HepG2 (cell line): Measurements from ENCODE around the gene SP6. TPM values are rescaled to one million over a fixed set of nuclear protein-coding genes. Genes with fewer than 3 reads are reported as not detected.

Experiments
- ERF ChIP-seq: IDR thresholded peaks from 2 replicates; pipeline ENCODE4 v1.6.1; 2018; ENCODE audit warnings: missing biosample characterization, missing genetic modification reagents
- HNRNPK ChIP-seq: fragments of 200-400 bp; formaldehyde crosslinking; IDR thresholded peaks from 2 replicates; pipeline ENCODE4 v1.6.1; 2018; ENCODE audit warnings: low read length, low read depth, moderate library complexity, mild to moderate bottlenecking; ENCODE audit not compliant: poor library complexity, severe bottlenecking
- KAT2B ChIP-seq: fragments of 150-350 bp; IDR thresholded peaks from 2 replicates; pipeline ENCODE4 v1.6.1; 2014; ENCODE audit warnings: low read depth, low read length, borderline replicate concordance
- MED1 ChIP-seq: sonication (generic); formaldehyde crosslinking; IDR thresholded peaks from 2 replicates; pipeline ENCODE4 v1.4.0; 2020; ENCODE audit warnings: missing genetic modification reagents
- NR2C2 ChIP-seq: sonication (generic); formaldehyde crosslinking; IDR thresholded peaks from 2 replicates; pipeline ENCODE4 v1.4.0; 2020; ENCODE audit warnings: missing genetic modification reagents, mild to moderate bottlenecking, moderate library complexity, borderline replicate concordance
- TBX2 ChIP-seq: sonication (generic); formaldehyde crosslinking; IDR thresholded peaks from 2 replicates; pipeline ENCODE4 v1.5.0; 2020; ENCODE audit warnings: missing genetic modification reagents, mild to moderate bottlenecking, borderline replicate concordance
- U2AF2 ChIP-seq: fragments of 200-400 bp; formaldehyde crosslinking; IDR thresholded peaks from 2 replicates; pipeline ENCODE4 v1.6.1; 2017; ENCODE audit warnings: low read depth, mild to moderate bottlenecking, low read length
- ZFY ChIP-seq: sonication (generic); formaldehyde crosslinking; IDR thresholded peaks from 2 replicates; pipeline ENCODE4 v1.4.0; 2020; ENCODE audit warnings: missing genetic modification reagents
- ZNF558 ChIP-seq: sonication (generic); formaldehyde crosslinking; IDR thresholded peaks from 2 replicates; pipeline ENCODE4 v1.9.0; 2022; ENCODE audit warnings: mild to moderate bottlenecking, missing genetic modification reagents, borderline replicate concordance
- polyA plus RNA-seq, 8 experiments: library from polyadenylated mRNA; depleted of rRNA in 3 of 8; stranded (reverse) in 7 of 8; unstranded in 1 of 8; fragments of >200 nt; fragmentation: Illumina TruSeq in 4 of 8; extraction: Trizol in 4 of 8; gene quantifications; 2 replicates each; pipeline versions ENCODE4 v1.2.1 to v1.2.3, GENCODE V29; 2011 to 2016; ENCODE audit warnings: low read depth in 4 of 8, missing spikeins in 1 of 8, mixed read lengths in 1 of 8; ENCODE audit not compliant: insufficient read depth in 1 of 8
- total RNA-seq, 5 experiments: library from RNA; depleted of rRNA; stranded (reverse); fragments of >200 nt; fragmentation: Illumina TruSeq; extraction: Trizol; gene quantifications; 2 replicates each; pipeline ENCODE4 v1.2.3, GENCODE V29; 2016; ENCODE audit warnings: low read depth in 1 of 5
- TF ChIP-seq, protein P1 (sequence below): sonication (generic); formaldehyde crosslinking; IDR thresholded peaks from 2 replicates; pipeline ENCODE4 v1.4.0; 2020; ENCODE audit warnings: missing genetic modification reagents, borderline replicate concordance
- TF ChIP-seq, protein P2 (sequence below): IDR thresholded peaks from 2 replicates; pipeline ENCODE4 v1.6.1; 2016; ENCODE audit warnings: low read depth, control low read depth
- TF ChIP-seq, protein P3 (sequence below): IDR thresholded peaks from 2 replicates; pipeline ENCODE4 v1.6.1; 2012; ENCODE audit warnings: low read length, improper control_type of control experiment
- TF ChIP-seq, protein P4 (sequence below): sonication (generic); formaldehyde crosslinking; IDR thresholded peaks from 2 replicates; pipeline ENCODE4 v1.5.0; 2020; ENCODE audit warnings: missing genetic modification reagents
- TF ChIP-seq, protein P5 (sequence below): sonication (generic); formaldehyde crosslinking; IDR thresholded peaks from 2 replicates; pipeline ENCODE4 v1.4.0; 2020; ENCODE audit warnings: missing genetic modification reagents, borderline replicate concordance
- TF ChIP-seq, protein P6 (sequence below): conservative IDR thresholded peaks from 2 replicates; pipeline ENCODE4 v1.6.1; 2018; ENCODE audit warnings: missing genetic modification reagents

The SP6 gene
- total and polyA plus RNA-seq, 2 of the 13 experiments (the other 11 are each of a cell fraction or from before 2014, with no cell fraction given), result 0.07 TPM

DNA sequence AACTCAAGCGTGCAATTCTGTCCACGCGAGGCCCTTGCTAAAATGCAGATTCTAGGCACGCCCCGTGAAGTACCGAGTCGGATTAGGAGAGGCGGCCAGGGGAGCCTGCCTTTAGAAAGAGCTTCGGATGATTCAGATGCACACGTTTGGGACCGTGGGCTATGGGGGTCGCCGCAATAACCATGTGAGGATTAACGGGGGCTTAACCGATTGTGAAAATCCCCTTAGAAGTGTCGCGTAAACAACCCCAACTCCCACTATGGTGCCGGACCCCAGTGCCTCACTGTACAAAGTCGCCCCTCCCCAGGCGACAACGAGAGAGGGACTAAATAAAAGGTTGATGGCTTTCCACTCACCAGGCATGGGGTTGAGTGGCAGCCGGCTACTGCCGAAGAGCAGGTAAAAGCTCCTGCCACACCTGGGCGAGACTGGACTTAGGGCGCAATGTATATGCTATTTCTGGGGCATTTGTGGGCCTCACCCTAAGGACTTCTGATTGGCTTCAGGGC is 44.4 kb upstream of the SP6 start (continued):
- TF ChIP-seq, protein P1, sequence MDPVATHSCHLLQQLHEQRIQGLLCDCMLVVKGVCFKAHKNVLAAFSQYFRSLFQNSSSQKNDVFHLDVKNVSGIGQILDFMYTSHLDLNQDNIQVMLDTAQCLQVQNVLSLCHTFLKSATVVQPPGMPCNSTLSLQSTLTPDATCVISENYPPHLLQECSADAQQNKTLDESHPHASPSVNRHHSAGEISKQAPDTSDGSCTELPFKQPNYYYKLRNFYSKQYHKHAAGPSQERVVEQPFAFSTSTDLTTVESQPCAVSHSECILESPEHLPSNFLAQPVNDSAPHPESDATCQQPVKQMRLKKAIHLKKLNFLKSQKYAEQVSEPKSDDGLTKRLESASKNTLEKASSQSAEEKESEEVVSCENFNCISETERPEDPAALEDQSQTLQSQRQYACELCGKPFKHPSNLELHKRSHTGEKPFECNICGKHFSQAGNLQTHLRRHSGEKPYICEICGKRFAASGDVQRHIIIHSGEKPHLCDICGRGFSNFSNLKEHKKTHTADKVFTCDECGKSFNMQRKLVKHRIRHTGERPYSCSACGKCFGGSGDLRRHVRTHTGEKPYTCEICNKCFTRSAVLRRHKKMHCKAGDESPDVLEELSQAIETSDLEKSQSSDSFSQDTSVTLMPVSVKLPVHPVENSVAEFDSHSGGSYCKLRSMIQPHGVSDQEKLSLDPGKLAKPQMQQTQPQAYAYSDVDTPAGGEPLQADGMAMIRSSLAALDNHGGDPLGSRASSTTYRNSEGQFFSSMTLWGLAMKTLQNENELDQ (CRISPR knock-in tag), result peak; percentile 50; the same call in 1 of the 2 replicates
- TF ChIP-seq NR2C2 (CRISPR knock-in tag), result no peak
- peak; percentile 40; the same call in 1 of the 2 replicates for TF ChIP-seq ERF (CRISPR knock-in tag)
- TF ChIP-seq, protein P2, sequence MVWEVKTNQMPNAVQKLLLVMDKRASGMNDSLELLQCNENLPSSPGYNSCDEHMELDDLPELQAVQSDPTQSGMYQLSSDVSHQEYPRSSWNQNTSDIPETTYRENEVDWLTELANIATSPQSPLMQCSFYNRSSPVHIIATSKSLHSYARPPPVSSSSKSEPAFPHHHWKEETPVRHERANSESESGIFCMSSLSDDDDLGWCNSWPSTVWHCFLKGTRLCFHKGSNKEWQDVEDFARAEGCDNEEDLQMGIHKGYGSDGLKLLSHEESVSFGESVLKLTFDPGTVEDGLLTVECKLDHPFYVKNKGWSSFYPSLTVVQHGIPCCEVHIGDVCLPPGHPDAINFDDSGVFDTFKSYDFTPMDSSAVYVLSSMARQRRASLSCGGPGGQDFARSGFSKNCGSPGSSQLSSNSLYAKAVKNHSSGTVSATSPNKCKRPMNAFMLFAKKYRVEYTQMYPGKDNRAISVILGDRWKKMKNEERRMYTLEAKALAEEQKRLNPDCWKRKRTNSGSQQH (CRISPR knock-in tag), result no peak
- TF ChIP-seq, protein P3, sequence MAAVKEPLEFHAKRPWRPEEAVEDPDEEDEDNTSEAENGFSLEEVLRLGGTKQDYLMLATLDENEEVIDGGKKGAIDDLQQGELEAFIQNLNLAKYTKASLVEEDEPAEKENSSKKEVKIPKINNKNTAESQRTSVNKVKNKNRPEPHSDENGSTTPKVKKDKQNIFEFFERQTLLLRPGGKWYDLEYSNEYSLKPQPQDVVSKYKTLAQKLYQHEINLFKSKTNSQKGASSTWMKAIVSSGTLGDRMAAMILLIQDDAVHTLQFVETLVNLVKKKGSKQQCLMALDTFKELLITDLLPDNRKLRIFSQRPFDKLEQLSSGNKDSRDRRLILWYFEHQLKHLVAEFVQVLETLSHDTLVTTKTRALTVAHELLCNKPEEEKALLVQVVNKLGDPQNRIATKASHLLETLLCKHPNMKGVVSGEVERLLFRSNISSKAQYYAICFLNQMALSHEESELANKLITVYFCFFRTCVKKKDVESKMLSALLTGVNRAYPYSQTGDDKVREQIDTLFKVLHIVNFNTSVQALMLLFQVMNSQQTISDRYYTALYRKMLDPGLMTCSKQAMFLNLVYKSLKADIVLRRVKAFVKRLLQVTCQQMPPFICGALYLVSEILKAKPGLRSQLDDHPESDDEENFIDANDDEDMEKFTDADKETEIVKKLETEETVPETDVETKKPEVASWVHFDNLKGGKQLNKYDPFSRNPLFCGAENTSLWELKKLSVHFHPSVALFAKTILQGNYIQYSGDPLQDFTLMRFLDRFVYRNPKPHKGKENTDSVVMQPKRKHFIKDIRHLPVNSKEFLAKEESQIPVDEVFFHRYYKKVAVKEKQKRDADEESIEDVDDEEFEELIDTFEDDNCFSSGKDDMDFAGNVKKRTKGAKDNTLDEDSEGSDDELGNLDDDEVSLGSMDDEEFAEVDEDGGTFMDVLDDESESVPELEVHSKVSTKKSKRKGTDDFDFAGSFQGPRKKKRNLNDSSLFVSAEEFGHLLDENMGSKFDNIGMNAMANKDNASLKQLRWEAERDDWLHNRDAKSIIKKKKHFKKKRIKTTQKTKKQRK, result no peak
- 0 out of 2 replicates have a peak, but pooled peaks have one; percentile 8 for TF ChIP-seq U2AF2
- no peak for TF ChIP-seq ZFY (CRISPR knock-in tag)
- TF ChIP-seq TBX2 (CRISPR knock-in tag), result peak; percentile 59; the same call in 1 of the 2 replicates
- TF ChIP-seq, protein P4, sequence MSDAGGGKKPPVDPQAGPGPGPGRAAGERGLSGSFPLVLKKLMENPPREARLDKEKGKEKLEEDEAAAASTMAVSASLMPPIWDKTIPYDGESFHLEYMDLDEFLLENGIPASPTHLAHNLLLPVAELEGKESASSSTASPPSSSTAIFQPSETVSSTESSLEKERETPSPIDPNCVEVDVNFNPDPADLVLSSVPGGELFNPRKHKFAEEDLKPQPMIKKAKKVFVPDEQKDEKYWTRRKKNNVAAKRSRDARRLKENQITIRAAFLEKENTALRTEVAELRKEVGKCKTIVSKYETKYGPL (CRISPR knock-in tag), result no peak
- no peak for TF ChIP-seq HNRNPK
- TF ChIP-seq KAT2B, result no peak
- TF ChIP-seq ZNF558 (CRISPR knock-in tag), result no peak; the same call in 1 of the 2 replicates
- no peak for TF ChIP-seq MED1 (CRISPR knock-in tag)
- TF ChIP-seq, protein P5, sequence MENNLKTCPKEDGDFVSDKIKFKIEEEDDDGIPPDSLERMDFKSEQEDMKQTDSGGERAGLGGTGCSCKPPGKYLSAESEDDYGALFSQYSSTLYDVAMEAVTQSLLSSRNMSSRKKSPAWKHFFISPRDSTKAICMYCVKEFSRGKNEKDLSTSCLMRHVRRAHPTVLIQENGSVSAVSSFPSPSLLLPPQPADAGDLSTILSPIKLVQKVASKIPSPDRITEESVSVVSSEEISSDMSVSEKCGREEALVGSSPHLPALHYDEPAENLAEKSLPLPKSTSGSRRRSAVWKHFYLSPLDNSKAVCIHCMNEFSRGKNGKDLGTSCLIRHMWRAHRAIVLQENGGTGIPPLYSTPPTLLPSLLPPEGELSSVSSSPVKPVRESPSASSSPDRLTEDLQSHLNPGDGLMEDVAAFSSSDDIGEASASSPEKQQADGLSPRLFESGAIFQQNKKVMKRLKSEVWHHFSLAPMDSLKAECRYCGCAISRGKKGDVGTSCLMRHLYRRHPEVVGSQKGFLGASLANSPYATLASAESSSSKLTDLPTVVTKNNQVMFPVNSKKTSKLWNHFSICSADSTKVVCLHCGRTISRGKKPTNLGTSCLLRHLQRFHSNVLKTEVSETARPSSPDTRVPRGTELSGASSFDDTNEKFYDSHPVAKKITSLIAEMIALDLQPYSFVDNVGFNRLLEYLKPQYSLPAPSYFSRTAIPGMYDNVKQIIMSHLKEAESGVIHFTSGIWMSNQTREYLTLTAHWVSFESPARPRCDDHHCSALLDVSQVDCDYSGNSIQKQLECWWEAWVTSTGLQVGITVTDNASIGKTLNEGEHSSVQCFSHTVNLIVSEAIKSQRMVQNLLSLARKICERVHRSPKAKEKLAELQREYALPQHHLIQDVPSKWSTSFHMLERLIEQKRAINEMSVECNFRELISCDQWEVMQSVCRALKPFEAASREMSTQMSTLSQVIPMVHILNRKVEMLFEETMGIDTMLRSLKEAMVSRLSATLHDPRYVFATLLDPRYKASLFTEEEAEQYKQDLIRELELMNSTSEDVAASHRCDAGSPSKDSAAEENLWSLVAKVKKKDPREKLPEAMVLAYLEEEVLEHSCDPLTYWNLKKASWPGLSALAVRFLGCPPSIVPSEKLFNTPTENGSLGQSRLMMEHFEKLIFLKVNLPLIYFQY (CRISPR knock-in tag), result peak; percentile 43; the same call in 1 of the 2 replicates
- TF ChIP-seq, protein P6, sequence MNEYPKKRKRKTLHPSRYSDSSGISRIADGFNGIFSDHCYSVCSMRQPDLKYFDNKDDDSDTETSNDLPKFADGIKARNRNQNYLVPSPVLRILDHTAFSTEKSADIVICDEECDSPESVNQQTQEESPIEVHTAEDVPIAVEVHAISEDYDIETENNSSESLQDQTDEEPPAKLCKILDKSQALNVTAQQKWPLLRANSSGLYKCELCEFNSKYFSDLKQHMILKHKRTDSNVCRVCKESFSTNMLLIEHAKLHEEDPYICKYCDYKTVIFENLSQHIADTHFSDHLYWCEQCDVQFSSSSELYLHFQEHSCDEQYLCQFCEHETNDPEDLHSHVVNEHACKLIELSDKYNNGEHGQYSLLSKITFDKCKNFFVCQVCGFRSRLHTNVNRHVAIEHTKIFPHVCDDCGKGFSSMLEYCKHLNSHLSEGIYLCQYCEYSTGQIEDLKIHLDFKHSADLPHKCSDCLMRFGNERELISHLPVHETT (CRISPR knock-in tag), result no peak; the same call in 1 of the 2 replicates
